H1 (cell line): Measurements from ENCODE around the gene TAAR9. TPM values are rescaled to one million over a fixed set of nuclear protein-coding genes. Genes with fewer than 3 reads are reported as not detected.

Experiments used
- KDM4A ChIP-seq: IDR thresholded peaks from one replicate; pipeline ENCODE4 v1.7.1; 2012; ENCODE audit warnings: low read depth, mild to moderate bottlenecking, moderate library complexity, low read length, inconsistent platforms; ENCODE audit not compliant: severe bottlenecking
- MAFK ChIP-seq: IDR thresholded peaks from 2 replicates; pipeline ENCODE4 v1.6.1; 2012; ENCODE audit warnings: low read depth, mild to moderate bottlenecking, improper control_type of control experiment, low read length
- NANOG ChIP-seq: IDR thresholded peaks from 2 replicates; pipeline ENCODE4 v1.6.1; 2011; ENCODE audit warnings: low read length, low read depth, mild to moderate bottlenecking, inconsistent platforms; ENCODE audit not compliant: insufficient read depth, poor library complexity, severe bottlenecking
- RFX5 ChIP-seq: IDR thresholded peaks from 2 replicates; pipeline ENCODE4 v1.6.1; 2011; ENCODE audit warnings: low read depth, low read length, improper control_type of control experiment, borderline replicate concordance
- SIRT6 ChIP-seq: IDR thresholded peaks from one replicate; pipeline ENCODE4 v1.7.1; 2012; ENCODE audit warnings: low read length, inconsistent platforms
- SRF ChIP-seq: IDR thresholded peaks from 2 replicates; pipeline ENCODE4 v1.6.1; 2011; ENCODE audit warnings: mild to moderate bottlenecking, low read depth, low read length, moderate library complexity
- TCF12 ChIP-seq: IDR thresholded peaks from 2 replicates; pipeline ENCODE4 v1.6.1; 2011; ENCODE audit warnings: low read depth, mild to moderate bottlenecking, low read length
- YY1 ChIP-seq: IDR thresholded peaks from 2 replicates; pipeline ENCODE4 v1.6.1; 2011; ENCODE audit warnings: low read depth, mild to moderate bottlenecking, low read length
- polyA plus RNA-seq, 7 experiments: library from polyadenylated mRNA; depleted of rRNA in 3 of 7; stranded (reverse) in 5 of 7; unstranded in 2 of 7; fragments of >200 nt in 5 of 7; fragments of 200-250 nt in 2 of 7; gene quantifications; 1 replicate in 5 of 7; 2 replicates in 1 of 7; 4 replicates in 1 of 7; pipeline versions ENCODE4 v1.2.1 to v1.2.3, GENCODE V29; 2011 to 2013; ENCODE audit warnings: missing spikeins in 2 of 7, mixed read lengths in 2 of 7
- total RNA-seq: library from RNA; stranded (reverse); fragmentation: NEBNext Ultra II Directional; extraction: Animal tissue kit (Norgen Biotek cat#: 25700); gene quantifications from 2 replicates; pipeline ENCODE4 v1.2.1, GENCODE V29; 2021
- TF ChIP-seq, protein P1 (sequence below): fragments of 300-600 bp; sonication (generic); IDR thresholded peaks from 2 replicates; pipeline ENCODE4 v1.7.1; 2012; ENCODE audit warnings: low read length, moderate library complexity, mild to moderate bottlenecking, inconsistent platforms; ENCODE audit not compliant: insufficient replicate concordance
- TF ChIP-seq, protein P2 (sequence below), 3 experiments: IDR thresholded peaks; 1 replicate in 2 of 3; 2 replicates in 1 of 3; pipeline versions ENCODE4 v1.5.1 to v1.6.1; 2011; ENCODE audit warnings: low read length in 3 of 3, mild to moderate bottlenecking in 3 of 3, inconsistent platforms in 2 of 3, low read depth in 1 of 3, moderate library complexity in 1 of 3; ENCODE audit not compliant: insufficient read depth in 1 of 3; ENCODE audit errors: control extremely low read depth in 1 of 3

TAAR9 gene
- total and polyA plus RNA-seq, 2 of the 8 experiments (the other 6 are each of a cell fraction or from before 2014, with no cell fraction given), result not detected

DNA sequence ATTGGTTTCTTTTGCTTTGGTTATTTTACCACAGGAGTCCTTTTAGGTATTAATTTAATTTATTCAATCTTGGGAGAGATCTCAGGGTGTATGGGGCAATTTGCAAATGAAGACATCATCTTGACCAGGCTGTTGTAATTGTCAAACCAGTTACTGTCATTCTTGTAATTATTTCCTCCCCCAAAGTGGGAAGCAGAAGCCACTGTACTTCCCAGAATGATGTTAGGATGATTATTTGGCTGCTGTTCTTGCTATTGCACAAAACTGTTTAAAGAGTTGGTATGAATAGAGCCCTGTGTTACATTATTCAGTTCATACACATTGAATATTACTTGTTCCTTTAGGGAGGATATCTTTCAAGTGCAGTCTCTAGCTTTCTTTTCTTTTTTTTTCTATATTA is 33.7 kb downstream of the TAAR9 start (continued):
- TF ChIP-seq, protein P1, sequence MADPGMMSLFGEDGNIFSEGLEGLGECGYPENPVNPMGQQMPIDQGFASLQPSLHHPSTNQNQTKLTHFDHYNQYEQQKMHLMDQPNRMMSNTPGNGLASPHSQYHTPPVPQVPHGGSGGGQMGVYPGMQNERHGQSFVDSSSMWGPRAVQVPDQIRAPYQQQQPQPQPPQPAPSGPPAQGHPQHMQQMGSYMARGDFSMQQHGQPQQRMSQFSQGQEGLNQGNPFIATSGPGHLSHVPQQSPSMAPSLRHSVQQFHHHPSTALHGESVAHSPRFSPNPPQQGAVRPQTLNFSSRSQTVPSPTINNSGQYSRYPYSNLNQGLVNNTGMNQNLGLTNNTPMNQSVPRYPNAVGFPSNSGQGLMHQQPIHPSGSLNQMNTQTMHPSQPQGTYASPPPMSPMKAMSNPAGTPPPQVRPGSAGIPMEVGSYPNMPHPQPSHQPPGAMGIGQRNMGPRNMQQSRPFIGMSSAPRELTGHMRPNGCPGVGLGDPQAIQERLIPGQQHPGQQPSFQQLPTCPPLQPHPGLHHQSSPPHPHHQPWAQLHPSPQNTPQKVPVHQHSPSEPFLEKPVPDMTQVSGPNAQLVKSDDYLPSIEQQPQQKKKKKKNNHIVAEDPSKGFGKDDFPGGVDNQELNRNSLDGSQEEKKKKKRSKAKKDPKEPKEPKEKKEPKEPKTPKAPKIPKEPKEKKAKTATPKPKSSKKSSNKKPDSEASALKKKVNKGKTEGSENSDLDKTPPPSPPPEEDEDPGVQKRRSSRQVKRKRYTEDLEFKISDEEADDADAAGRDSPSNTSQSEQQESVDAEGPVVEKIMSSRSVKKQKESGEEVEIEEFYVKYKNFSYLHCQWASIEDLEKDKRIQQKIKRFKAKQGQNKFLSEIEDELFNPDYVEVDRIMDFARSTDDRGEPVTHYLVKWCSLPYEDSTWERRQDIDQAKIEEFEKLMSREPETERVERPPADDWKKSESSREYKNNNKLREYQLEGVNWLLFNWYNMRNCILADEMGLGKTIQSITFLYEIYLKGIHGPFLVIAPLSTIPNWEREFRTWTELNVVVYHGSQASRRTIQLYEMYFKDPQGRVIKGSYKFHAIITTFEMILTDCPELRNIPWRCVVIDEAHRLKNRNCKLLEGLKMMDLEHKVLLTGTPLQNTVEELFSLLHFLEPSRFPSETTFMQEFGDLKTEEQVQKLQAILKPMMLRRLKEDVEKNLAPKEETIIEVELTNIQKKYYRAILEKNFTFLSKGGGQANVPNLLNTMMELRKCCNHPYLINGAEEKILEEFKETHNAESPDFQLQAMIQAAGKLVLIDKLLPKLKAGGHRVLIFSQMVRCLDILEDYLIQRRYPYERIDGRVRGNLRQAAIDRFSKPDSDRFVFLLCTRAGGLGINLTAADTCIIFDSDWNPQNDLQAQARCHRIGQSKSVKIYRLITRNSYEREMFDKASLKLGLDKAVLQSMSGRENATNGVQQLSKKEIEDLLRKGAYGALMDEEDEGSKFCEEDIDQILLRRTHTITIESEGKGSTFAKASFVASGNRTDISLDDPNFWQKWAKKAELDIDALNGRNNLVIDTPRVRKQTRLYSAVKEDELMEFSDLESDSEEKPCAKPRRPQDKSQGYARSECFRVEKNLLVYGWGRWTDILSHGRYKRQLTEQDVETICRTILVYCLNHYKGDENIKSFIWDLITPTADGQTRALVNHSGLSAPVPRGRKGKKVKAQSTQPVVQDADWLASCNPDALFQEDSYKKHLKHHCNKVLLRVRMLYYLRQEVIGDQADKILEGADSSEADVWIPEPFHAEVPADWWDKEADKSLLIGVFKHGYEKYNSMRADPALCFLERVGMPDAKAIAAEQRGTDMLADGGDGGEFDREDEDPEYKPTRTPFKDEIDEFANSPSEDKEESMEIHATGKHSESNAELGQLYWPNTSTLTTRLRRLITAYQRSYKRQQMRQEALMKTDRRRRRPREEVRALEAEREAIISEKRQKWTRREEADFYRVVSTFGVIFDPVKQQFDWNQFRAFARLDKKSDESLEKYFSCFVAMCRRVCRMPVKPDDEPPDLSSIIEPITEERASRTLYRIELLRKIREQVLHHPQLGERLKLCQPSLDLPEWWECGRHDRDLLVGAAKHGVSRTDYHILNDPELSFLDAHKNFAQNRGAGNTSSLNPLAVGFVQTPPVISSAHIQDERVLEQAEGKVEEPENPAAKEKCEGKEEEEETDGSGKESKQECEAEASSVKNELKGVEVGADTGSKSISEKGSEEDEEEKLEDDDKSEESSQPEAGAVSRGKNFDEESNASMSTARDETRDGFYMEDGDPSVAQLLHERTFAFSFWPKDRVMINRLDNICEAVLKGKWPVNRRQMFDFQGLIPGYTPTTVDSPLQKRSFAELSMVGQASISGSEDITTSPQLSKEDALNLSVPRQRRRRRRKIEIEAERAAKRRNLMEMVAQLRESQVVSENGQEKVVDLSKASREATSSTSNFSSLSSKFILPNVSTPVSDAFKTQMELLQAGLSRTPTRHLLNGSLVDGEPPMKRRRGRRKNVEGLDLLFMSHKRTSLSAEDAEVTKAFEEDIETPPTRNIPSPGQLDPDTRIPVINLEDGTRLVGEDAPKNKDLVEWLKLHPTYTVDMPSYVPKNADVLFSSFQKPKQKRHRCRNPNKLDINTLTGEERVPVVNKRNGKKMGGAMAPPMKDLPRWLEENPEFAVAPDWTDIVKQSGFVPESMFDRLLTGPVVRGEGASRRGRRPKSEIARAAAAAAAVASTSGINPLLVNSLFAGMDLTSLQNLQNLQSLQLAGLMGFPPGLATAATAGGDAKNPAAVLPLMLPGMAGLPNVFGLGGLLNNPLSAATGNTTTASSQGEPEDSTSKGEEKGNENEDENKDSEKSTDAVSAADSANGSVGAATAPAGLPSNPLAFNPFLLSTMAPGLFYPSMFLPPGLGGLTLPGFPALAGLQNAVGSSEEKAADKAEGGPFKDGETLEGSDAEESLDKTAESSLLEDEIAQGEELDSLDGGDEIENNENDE, result no peak
- TF ChIP-seq SIRT6 (no peak), YY1 (no peak), KDM4A (no peak), SRF (no peak), MAFK (no peak), TCF12 (no peak), RFX5 (no peak), NANOG (no peak)
- TF ChIP-seq, protein P2, sequence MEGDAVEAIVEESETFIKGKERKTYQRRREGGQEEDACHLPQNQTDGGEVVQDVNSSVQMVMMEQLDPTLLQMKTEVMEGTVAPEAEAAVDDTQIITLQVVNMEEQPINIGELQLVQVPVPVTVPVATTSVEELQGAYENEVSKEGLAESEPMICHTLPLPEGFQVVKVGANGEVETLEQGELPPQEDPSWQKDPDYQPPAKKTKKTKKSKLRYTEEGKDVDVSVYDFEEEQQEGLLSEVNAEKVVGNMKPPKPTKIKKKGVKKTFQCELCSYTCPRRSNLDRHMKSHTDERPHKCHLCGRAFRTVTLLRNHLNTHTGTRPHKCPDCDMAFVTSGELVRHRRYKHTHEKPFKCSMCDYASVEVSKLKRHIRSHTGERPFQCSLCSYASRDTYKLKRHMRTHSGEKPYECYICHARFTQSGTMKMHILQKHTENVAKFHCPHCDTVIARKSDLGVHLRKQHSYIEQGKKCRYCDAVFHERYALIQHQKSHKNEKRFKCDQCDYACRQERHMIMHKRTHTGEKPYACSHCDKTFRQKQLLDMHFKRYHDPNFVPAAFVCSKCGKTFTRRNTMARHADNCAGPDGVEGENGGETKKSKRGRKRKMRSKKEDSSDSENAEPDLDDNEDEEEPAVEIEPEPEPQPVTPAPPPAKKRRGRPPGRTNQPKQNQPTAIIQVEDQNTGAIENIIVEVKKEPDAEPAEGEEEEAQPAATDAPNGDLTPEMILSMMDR (IDR thresholded peaks at IDR 0.05; ENCODE audit: control extremely low read depth in 1 of 3, insufficient read depth in 1 of 3, low read depth in 1 of 3, low read length in 3 of 3), result no peak
